ENCODE results near the gene ORMDL2. TPM values are rescaled to one million over a fixed set of nuclear protein-coding genes. Genes with fewer than 3 reads are reported as not detected.

ORMDL2 gene
- total and polyA plus RNA-seq, 7 experiments from 2014 or later: 12.3 to 107 (median 41.6) TPM

GRCh38 chr12:55789893-55790292 is 27.9 kb upstream of the ORMDL2 start:
- H3K36me3 Mint-ChIP-seq: peaks cover 20 to 52% (median 26%) of the 10 kb centered on the region in 5 donors
- no peak overlapping the region for H3K4me3 Mint-ChIP-seq
- H3K27me3 Mint-ChIP-seq: no peaks in the 10 kb centered on the region
- no peak for DNase-seq
- no peak overlapping the region for H3K27ac Mint-ChIP-seq
- Histone ChIP-seq H3K27ac (ENCODE audit: low read depth, low read length) (no peak overlapping the region), H3K9me3 (ENCODE audit: control insufficient read depth in 2 of 3, low read length in 3 of 3) (no peaks in the 10 kb centered on the region), H3K27me3 (ENCODE audit: control insufficient read depth in 2 of 2, insufficient read depth in 2 of 2, low read length in 2 of 2) (no peaks in the 10 kb centered on the region), H3K4me3 (ENCODE audit: low read length) (no peak overlapping the region), H3K4me1 (ENCODE audit: control insufficient read depth in 2 of 2, insufficient read depth in 2 of 2, low read length in 2 of 2) (no peaks in the 10 kb centered on the region), H3K36me3 (ENCODE audit: control insufficient read depth in 2 of 3, insufficient read depth in 3 of 3, low read length in 3 of 3) (peaks cover 29 to 74% (median 56%) of the 10 kb centered on the region in 3 experiments)
- H3K9me3 Mint-ChIP-seq: no peaks in the 10 kb centered on the region
- ChIA-PET CTCF (no interaction called here), POLR2A (no interaction called here)
- no peak for ATAC-seq
- intact Hi-C loops (cut with micrococcal nuclease): no loop called here
- peaks cover 0 to 13% (median 4%) of the 10 kb centered on the region in 7 donors for H3K4me1 Mint-ChIP-seq

- no peak overlapping the region for H3K27ac ChIP-seq (ENCODE audit: low read depth, low read length)
- H3K4me1 ChIP-seq (ENCODE audit: control insufficient read depth in 2 of 2, insufficient read depth in 2 of 2, low read length in 2 of 2): no peaks in the 10 kb centered on the region
- Mint-ChIP-seq H3K27ac (peak overlapping the region in 1 of 9 donors; percentile 48), H3K4me1 (peaks cover 0 to 20% (median 11%) of the 10 kb centered on the region in 7 donors), H3K27me3 (no peaks in the 10 kb centered on the region), H3K4me3 (no peak overlapping the region), H3K36me3 (peaks cover 7 to 42% (median 16%) of the 10 kb centered on the region in 5 donors), H3K9me3 (no peaks in the 10 kb centered on the region)
- no peaks in the 10 kb centered on the region for H3K27me3 ChIP-seq (ENCODE audit: control insufficient read depth in 2 of 2, insufficient read depth in 2 of 2, low read length in 2 of 2)
- ATAC-seq (no peak), DNase-seq (no peak)
- H3K4me3 ChIP-seq (ENCODE audit: low read length): no peak overlapping the region
- ChIA-PET CTCF (interaction anchor here (1.2 to 4.8 kb wide), 6 partner anchors 24 to 144 kb away, joined by 3 to 25 read pairs (median 4); no protein-coding TSS in a partner anchor), POLR2A (interaction anchor here (0.6 to 1.7 kb wide), 3 partner anchors 17 to 140 kb away, joined by 3 to 4 read pairs (median 3); no protein-coding TSS in a partner anchor)
- no peaks in the 10 kb centered on the region for H3K9me3 ChIP-seq (ENCODE audit: control insufficient read depth in 2 of 3, low read length in 3 of 3)
- peaks cover 36 to 76% (median 42%) of the 10 kb centered on the region in 3 experiments for H3K36me3 ChIP-seq (ENCODE audit: control insufficient read depth in 2 of 3, insufficient read depth in 3 of 3, low read length in 3 of 3)
- intact Hi-C loops (cut with micrococcal nuclease): no loop called here
Observed at GRCh38 chr12:55795950-55796349, 21.9 kb upstream of the ORMDL2 start.

GRCh38 chr12:55797068-55797467 is 20.8 kb upstream of the ORMDL2 start:
- H3K36me3 Mint-ChIP-seq: peaks cover 7 to 40% (median 16%) of the 10 kb centered on the region in 5 donors
- no peak overlapping the region for H3K4me3 ChIP-seq (ENCODE audit: low read length)
- CTCF ChIA-PET: interaction anchor here (0.9 to 4.8 kb wide), 5 partner anchors 21 to 143 kb away, joined by 3 to 25 read pairs (median 3); no protein-coding TSS in a partner anchor
- peaks cover 39 to 79% (median 41%) of the 10 kb centered on the region in 3 experiments for H3K36me3 ChIP-seq (ENCODE audit: control insufficient read depth in 2 of 3, insufficient read depth in 3 of 3, low read length in 3 of 3)
- peak overlapping the region in 1 of 9 donors; percentile 23 for H3K27ac Mint-ChIP-seq
- no peaks in the 10 kb centered on the region for H3K27me3 ChIP-seq (ENCODE audit: control insufficient read depth in 2 of 2, insufficient read depth in 2 of 2, low read length in 2 of 2)
- intact Hi-C loops (cut with micrococcal nuclease): loop anchor here (1.0 kb wide), 2 partner anchors 59 to 67 kb away; no protein-coding TSS in a partner anchor
- peak in 4 of 9 donors; percentile 19 to 30 (median 26) for DNase-seq
- no peaks in the 10 kb centered on the region for H3K4me1 ChIP-seq (ENCODE audit: control insufficient read depth in 2 of 2, insufficient read depth in 2 of 2, low read length in 2 of 2)
- H3K9me3 ChIP-seq (ENCODE audit: control insufficient read depth in 2 of 3, low read length in 3 of 3): no peaks in the 10 kb centered on the region
- H3K4me3 Mint-ChIP-seq: no peak overlapping the region
- ATAC-seq: peak; percentile 44
- peaks cover 0 to 20% (median 11%) of the 10 kb centered on the region in 7 donors for H3K4me1 Mint-ChIP-seq
- POLR2A ChIA-PET: interaction anchor here (0.7 to 2.1 kb wide), 3 partner anchors 21 to 59 kb away, joined by 3 to 5 read pairs (median 4); partner anchors contain the start of genes ORMDL2 and SARNP
- no peak overlapping the region for H3K27ac ChIP-seq (ENCODE audit: low read depth, low read length)
- H3K9me3 Mint-ChIP-seq: no peaks in the 10 kb centered on the region
- H3K27me3 Mint-ChIP-seq: no peaks in the 10 kb centered on the region

- Mint-ChIP-seq H3K4me1 (peaks cover 0 to 23% (median 11%) of the 10 kb centered on the region in 7 donors), H3K36me3 (peaks cover 7 to 40% (median 16%) of the 10 kb centered on the region in 5 donors), H3K9me3 (no peaks in the 10 kb centered on the region), H3K4me3 (no peak overlapping the region), H3K27ac (peak overlapping the region in 3 of 9 donors; percentile 19 to 77 (median 23)), H3K27me3 (no peaks in the 10 kb centered on the region)
- Histone ChIP-seq H3K4me1 (ENCODE audit: control insufficient read depth in 2 of 2, insufficient read depth in 2 of 2, low read length in 2 of 2) (no peaks in the 10 kb centered on the region), H3K36me3 (ENCODE audit: control insufficient read depth in 2 of 3, insufficient read depth in 3 of 3, low read length in 3 of 3) (peaks cover 39 to 79% (median 41%) of the 10 kb centered on the region in 3 experiments), H3K27ac (ENCODE audit: low read depth, low read length) (no peak overlapping the region), H3K9me3 (ENCODE audit: control insufficient read depth in 2 of 3, low read length in 3 of 3) (no peaks in the 10 kb centered on the region), H3K4me3 (ENCODE audit: low read length) (no peak overlapping the region), H3K27me3 (ENCODE audit: control insufficient read depth in 2 of 2, insufficient read depth in 2 of 2, low read length in 2 of 2) (no peaks in the 10 kb centered on the region)
- CTCF ChIA-PET: interaction anchor here (0.9 to 4.8 kb wide), 4 partner anchors 22 to 143 kb away, joined by 3 to 25 read pairs (median 4); no protein-coding TSS in a partner anchor
- intact Hi-C loops (cut with micrococcal nuclease): loop anchor here (1.0 kb wide), 2 partner anchors 59 to 67 kb away; no protein-coding TSS in a partner anchor
- no peak for DNase-seq
- POLR2A ChIA-PET: interaction anchor here (2.0 to 2.1 kb wide), 2 partner anchors 20 to 33 kb away, joined by 4 to 5 read pairs; partner anchors contain the start of genes ORMDL2 and SARNP
- no peak for ATAC-seq
Observed at GRCh38 chr12:55797550-55797949, 20.3 kb upstream of the ORMDL2 start.

- CTCF ChIA-PET: interaction anchor here (0.7 to 1.2 kb wide), 2 partner anchors 28 to 133 kb away, joined by 3 read pairs; no protein-coding TSS in a partner anchor
- DNase-seq (no peak), ATAC-seq (no peak)
- Mint-ChIP-seq H3K27me3 (no peaks in the 10 kb centered on the region), H3K4me1 (peaks cover 18 to 49% (median 43%) of the 10 kb centered on the region in 7 donors), H3K4me3 (no peak overlapping the region), H3K36me3 (peaks cover 0 to 23% (median 13%) of the 10 kb centered on the region in 5 donors), H3K27ac (peak overlapping the region in 1 of 9 donors; percentile 43), H3K9me3 (no peaks in the 10 kb centered on the region)
- peaks cover 0 to 30% (median 6%) of the 10 kb centered on the region in 3 experiments for H3K36me3 ChIP-seq (ENCODE audit: control insufficient read depth in 2 of 3, insufficient read depth in 3 of 3, low read length in 3 of 3)
- intact Hi-C loops (cut with micrococcal nuclease): no loop called here
- no peaks in the 10 kb centered on the region for H3K4me1 ChIP-seq (ENCODE audit: control insufficient read depth in 2 of 2, insufficient read depth in 2 of 2, low read length in 2 of 2)
- no peak overlapping the region for H3K4me3 ChIP-seq (ENCODE audit: low read length)
- H3K27ac ChIP-seq (ENCODE audit: low read depth, low read length): no peak overlapping the region
- POLR2A ChIA-PET: interaction anchor here (0.7 kb wide), 1 partner anchor 128 kb away, joined by 3 read pairs; no protein-coding TSS in a partner anchor
- no peaks in the 10 kb centered on the region for H3K9me3 ChIP-seq (ENCODE audit: control insufficient read depth in 2 of 3, low read length in 3 of 3)
- H3K27me3 ChIP-seq (ENCODE audit: control insufficient read depth in 2 of 2, insufficient read depth in 2 of 2, low read length in 2 of 2): no peaks in the 10 kb centered on the region
Observed at GRCh38 chr12:55806982-55807381, 10.9 kb upstream of the ORMDL2 start.

- peaks cover 0 to 1% (median 0%) of the 10 kb centered on the region in 11 donors for H3K9me3 Mint-ChIP-seq
- Histone ChIP-seq H3K9me3 (ENCODE audit: control insufficient read depth in 2 of 3, low read length in 3 of 3) (no peaks in the 10 kb centered on the region), H3K27ac (ENCODE audit: low read depth, low read length) (no peak overlapping the region), H3K4me3 (ENCODE audit: low read length) (no peak overlapping the region), H3K4me1 (ENCODE audit: control insufficient read depth in 2 of 2, insufficient read depth in 2 of 2, low read length in 2 of 2) (peaks cover 0 to 14% of the 10 kb centered on the region in 2 donors), H3K27me3 (ENCODE audit: control insufficient read depth in 2 of 2, insufficient read depth in 2 of 2, low read length in 2 of 2) (no peaks in the 10 kb centered on the region), H3K36me3 (ENCODE audit: control insufficient read depth in 2 of 3, insufficient read depth in 3 of 3, low read length in 3 of 3) (peaks cover 0 to 17% (median 6%) of the 10 kb centered on the region in 3 experiments)
- ATAC-seq (no peak), DNase-seq (no peak)
- POLR2A ChIA-PET: interaction anchor here (1.3 kb wide), 1 partner anchor 54 kb away, joined by 4 read pairs; no protein-coding TSS in a partner anchor
- CTCF ChIA-PET: interaction anchor here (1.2 to 2.0 kb wide), 2 partner anchors 9 to 131 kb away, joined by 4 to 6 read pairs; partner anchors contain the start of genes ORMDL2 and SARNP
- intact Hi-C loops (cut with micrococcal nuclease): no loop called here
- no peaks in the 10 kb centered on the region for H3K27me3 Mint-ChIP-seq
- peaks cover 29 to 58% (median 51%) of the 10 kb centered on the region in 7 donors for H3K4me1 Mint-ChIP-seq
- no peak overlapping the region for H3K27ac Mint-ChIP-seq
- peaks cover 0 to 27% (median 15%) of the 10 kb centered on the region in 5 donors for H3K36me3 Mint-ChIP-seq
- H3K4me3 Mint-ChIP-seq: no peak overlapping the region
Observed at GRCh38 chr12:55809274-55809673, 8.6 kb upstream of the ORMDL2 start.

Data from naive thymus-derived CD4-positive, alpha-beta T cell (primary cell).